B cell (primary cell): ENCODE results near the gene FSIP1. TPM values are rescaled to one million over a fixed set of nuclear protein-coding genes. Genes with fewer than 3 reads are reported as not detected.

Source experiments
- ATAC-seq: fragments of 200-7000 bp; cut with Tn5 transposase; one replicate; pipeline ENCODE4 v1.10.0; 2021; ENCODE audit warnings: low read depth, mild to moderate bottlenecking, moderate number of reproducible peaks, moderate library complexity
- CTCF ChIA-PET: fragments of 350-600 bp; sonication (Branson Sonifier 250); formaldehyde crosslinking; loops from one replicate; lab custom pipeline; 2021; ENCODE audit warnings: antibody characterized with exemption, inconsistent platforms; lab: Charles Lee
- POLR2A ChIA-PET: fragments of 350-600 bp; sonication (Branson Sonifier 250); formaldehyde crosslinking; loops from one replicate; lab custom pipeline; 2021; ENCODE audit warnings: antibody characterized with exemption; lab: Charles Lee
- DNase-seq: peaks from one replicate; pipeline ENCODE4 v3.0.0; 2013
- H2AFZ ChIP-seq: 2 replicates; pipeline ENCODE4 v1.6.1; 2012; ENCODE audit warnings: mild to moderate bottlenecking, low read depth, low read length; ENCODE audit not compliant: insufficient read depth, poor library complexity, severe bottlenecking
- H3K27ac ChIP-seq, 2 donors: 1 replicate in 1 of 2; 2 replicates in 1 of 2; pipeline ENCODE4 v1.5.1; 2012 to 2013; ENCODE audit warnings: low read length in 2 of 2, mild to moderate bottlenecking in 2 of 2, moderate library complexity in 1 of 2
- H3K27me3 ChIP-seq, 4 experiments: fragments of 200-600 bp in 1 of 4; sonication (generic) in 1 of 4; replicated peaks in 1 of 4; 1 replicate in 2 of 4; 2 replicates in 2 of 4; pipeline versions ENCODE4 v1.6.1 to v1.7.0; 2013 to 2016; ENCODE audit warnings: low read length in 3 of 4, mild to moderate bottlenecking in 2 of 4, mixed read lengths in 1 of 4, moderate library complexity in 1 of 4; ENCODE audit not compliant: insufficient read depth in 4 of 4, control insufficient read depth in 3 of 4; ENCODE audit errors: control extremely low read depth in 1 of 4
- H3K36me3 ChIP-seq, 2 experiments: replicated peaks in 1 of 2; 1 replicate in 1 of 2; 2 replicates in 1 of 2; pipeline versions ENCODE4 v1.6.1 to v1.7.1; 2013; ENCODE audit warnings: low read length in 1 of 2; ENCODE audit not compliant: insufficient read depth in 2 of 2, control insufficient read depth in 1 of 2; ENCODE audit errors: control extremely low read depth in 1 of 2, extremely low read depth in 1 of 2
- H3K4me1 ChIP-seq, 2 donors: fragments of 200-600 bp in 1 of 2; sonication (generic) in 1 of 2; 1 replicate in 1 of 2; 2 replicates in 1 of 2; pipeline versions ENCODE4 v1.5.1 to v1.6.1; 2013 to 2017; ENCODE audit warnings: low read length in 2 of 2; ENCODE audit not compliant: control insufficient read depth in 2 of 2, insufficient read depth in 2 of 2
- H3K4me2 ChIP-seq: replicated peaks from 2 replicates; pipeline ENCODE3; 2012; ENCODE audit warnings: mild to moderate bottlenecking, low read depth, low read length; ENCODE audit not compliant: poor library complexity, severe bottlenecking
- H3K4me3 ChIP-seq, 5 experiments: fragments of 200-600 bp in 1 of 5; sonication (generic) in 1 of 5; 1 replicate in 3 of 5; 2 replicates in 2 of 5; pipeline versions ENCODE4 v1.5.1 to v1.7.0; 2011 to 2016; ENCODE audit warnings: low read length in 4 of 5, mild to moderate bottlenecking in 4 of 5, low read depth in 2 of 5, control low read depth in 1 of 5, moderate library complexity in 1 of 5; ENCODE audit not compliant: insufficient read depth in 1 of 5; ENCODE audit errors: control extremely low read depth in 1 of 5, extremely low read depth in 1 of 5
- H3K79me2 ChIP-seq: fragments of 200-600 bp; sonication (generic); one replicate; pipeline ENCODE4 v1.6.0; 2016; ENCODE audit warnings: low read length; ENCODE audit not compliant: control insufficient read depth, insufficient read depth
- H3K9ac ChIP-seq: fragments of 200-600 bp; sonication (generic); 2 replicates; pipeline ENCODE4 v1.6.1; 2017; ENCODE audit warnings: mild to moderate bottlenecking, low read length, moderate library complexity
- H3K9me3 ChIP-seq, 3 donors: one replicate each; pipeline versions ENCODE4 v1.6.1 to v1.7.1; 2013; ENCODE audit warnings: low read length in 2 of 3; ENCODE audit not compliant: control insufficient read depth in 2 of 3, insufficient read depth in 1 of 3; ENCODE audit errors: control extremely low read depth in 1 of 3
- H4K20me1 ChIP-seq: 2 replicates; pipeline ENCODE4 v1.6.0; 2012; ENCODE audit warnings: mild to moderate bottlenecking, low read length; ENCODE audit not compliant: insufficient read depth, control insufficient read depth, poor library complexity, severe bottlenecking
- H3K27ac Mint-ChIP-seq: one replicate; pipeline ENCODE4 v1.8.0; 2021; ENCODE audit warnings: mixed read lengths
- H3K27me3 Mint-ChIP-seq: one replicate; pipeline ENCODE4 v1.8.0; 2021; ENCODE audit warnings: mixed read lengths
- H3K4me1 Mint-ChIP-seq: one replicate; pipeline ENCODE4 v1.8.0; 2021; ENCODE audit warnings: mixed read lengths
- H3K4me3 Mint-ChIP-seq: one replicate; pipeline ENCODE4 v1.8.0; 2021; ENCODE audit warnings: mixed read lengths
- H3K9me3 Mint-ChIP-seq: one replicate; pipeline ENCODE4 v1.8.0; 2022; ENCODE audit warnings: mixed read lengths; ENCODE audit not compliant: insufficient read depth
- EZH2 ChIP-seq: IDR thresholded peaks from 2 replicates; pipeline ENCODE4 v1.6.1; 2012; ENCODE audit warnings: borderline replicate concordance, low read depth, mild to moderate bottlenecking, moderate library complexity, low read length; ENCODE audit not compliant: insufficient read depth, poor library complexity, severe bottlenecking
- WGBS: methylation state at CpG from one replicate; pipeline ENCODE4 v1.1.5; 2013; ENCODE audit warnings: missing lambda C conversion rate; ENCODE audit not compliant: insufficient coverage; 5-methylcytosine and 5-hydroxymethylcytosine counted together
- intact Hi-C: fragments of 100-400 bp; cut with micrococcal nuclease; formaldehyde crosslinking; loops from one replicate; pipeline ENCODE4 v1.10.0; 2022
- polyA plus RNA-seq: library from polyadenylated mRNA; depleted of rRNA; stranded (reverse); fragments of >200 nt; gene quantifications from 2 replicates; pipeline ENCODE4 v1.2.3, GENCODE V29; 2012
- total RNA-seq, 2 donors: library from RNA; stranded (reverse); fragments of 120-200 nt in 1 of 2; gene quantifications; 1 replicate in 1 of 2; 2 replicates in 1 of 2; pipeline versions ENCODE4 v1.2.3 to v1.2.4, GENCODE V29; 2013 to 2022
- TF ChIP-seq, protein P1 (sequence below): fragments of 200-600 bp; IDR thresholded peaks from one replicate; pipeline ENCODE4 v1.8.0; 2022; ENCODE audit warnings: antibody characterized with exemption, mild to moderate bottlenecking

FSIP1 gene
- total and polyA plus RNA-seq, 2 donors (not counting 1 experiment from before 2014, with no cell fraction given): 0.19 to 0.49 TPM

DNA sequence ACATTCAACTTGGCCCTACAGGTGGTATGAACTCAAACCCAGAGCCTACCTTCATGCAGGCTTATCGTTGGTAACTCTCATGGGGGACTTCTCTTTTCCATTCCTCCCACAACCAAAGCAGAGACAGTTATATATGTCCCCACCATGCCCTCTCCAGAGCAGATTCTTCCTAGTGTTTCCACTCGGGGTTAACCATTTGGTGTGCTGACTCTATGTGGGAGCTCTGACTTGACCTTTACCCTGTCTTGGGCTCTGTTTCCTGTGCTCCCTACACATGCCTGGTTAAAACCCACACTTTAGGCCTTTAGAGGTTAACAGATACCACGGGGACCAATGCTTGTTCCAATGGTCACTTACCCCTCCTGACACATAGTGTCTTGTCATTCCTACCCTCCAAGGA lies 80.7 kb downstream of the FSIP1 start:
- ChIA-PET POLR2A (no interaction called here), CTCF (interaction anchor here (1.3 kb wide), 1 partner anchor 55 kb away, joined by 3 read pairs; no protein-coding TSS in a partner anchor)
- Histone ChIP-seq H3K4me3 (no peak overlapping the region), H3K27me3 (peaks cover 0 to 4% (median 0%) of the 10 kb centered on the region in 4 experiments), H4K20me1 (no peaks in the 10 kb centered on the region), H3K4me1 (no peaks in the 10 kb centered on the region), H3K9ac (no peak overlapping the region), H3K4me2 (no peak overlapping the region), H3K9me3 (no peaks in the 10 kb centered on the region), H3K27ac (no peak overlapping the region), H3K36me3 (no peaks in the 10 kb centered on the region), H2AFZ (no peak overlapping the region), H3K79me2 (no peaks in the 10 kb centered on the region)
- DNase-seq: no peak
- Mint-ChIP-seq H3K9me3 (no peaks in the 10 kb centered on the region), H3K4me1 (no peaks in the 10 kb centered on the region), H3K4me3 (no peak overlapping the region), H3K27ac (no peak overlapping the region), H3K27me3 (peaks cover 7% of the 10 kb centered on the region)
- WGBS: 81% methylated on average over 2 of the region's 3 CpGs
- TF ChIP-seq, protein P1, sequence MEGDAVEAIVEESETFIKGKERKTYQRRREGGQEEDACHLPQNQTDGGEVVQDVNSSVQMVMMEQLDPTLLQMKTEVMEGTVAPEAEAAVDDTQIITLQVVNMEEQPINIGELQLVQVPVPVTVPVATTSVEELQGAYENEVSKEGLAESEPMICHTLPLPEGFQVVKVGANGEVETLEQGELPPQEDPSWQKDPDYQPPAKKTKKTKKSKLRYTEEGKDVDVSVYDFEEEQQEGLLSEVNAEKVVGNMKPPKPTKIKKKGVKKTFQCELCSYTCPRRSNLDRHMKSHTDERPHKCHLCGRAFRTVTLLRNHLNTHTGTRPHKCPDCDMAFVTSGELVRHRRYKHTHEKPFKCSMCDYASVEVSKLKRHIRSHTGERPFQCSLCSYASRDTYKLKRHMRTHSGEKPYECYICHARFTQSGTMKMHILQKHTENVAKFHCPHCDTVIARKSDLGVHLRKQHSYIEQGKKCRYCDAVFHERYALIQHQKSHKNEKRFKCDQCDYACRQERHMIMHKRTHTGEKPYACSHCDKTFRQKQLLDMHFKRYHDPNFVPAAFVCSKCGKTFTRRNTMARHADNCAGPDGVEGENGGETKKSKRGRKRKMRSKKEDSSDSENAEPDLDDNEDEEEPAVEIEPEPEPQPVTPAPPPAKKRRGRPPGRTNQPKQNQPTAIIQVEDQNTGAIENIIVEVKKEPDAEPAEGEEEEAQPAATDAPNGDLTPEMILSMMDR: no peak
- TF ChIP-seq EZH2: no peak
- intact Hi-C loops: no loop called here
- no peak for ATAC-seq

DNA sequence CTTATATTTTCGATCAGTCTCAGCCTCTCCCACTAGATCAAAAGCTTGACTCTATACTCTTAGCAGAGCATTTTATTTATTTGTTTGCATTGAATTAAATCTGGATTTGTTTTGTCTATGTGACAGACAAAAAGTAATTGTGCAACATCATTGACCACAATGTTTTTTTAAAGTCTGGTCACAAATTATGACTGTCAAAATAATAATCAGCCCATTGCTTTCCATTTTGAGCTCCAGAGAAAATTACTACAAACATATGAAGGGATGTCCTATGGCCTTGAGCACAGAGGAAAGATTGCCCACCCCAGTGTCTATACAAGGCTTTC lies 82.3 kb downstream of the FSIP1 start:
- no peak overlapping the region for H3K9ac ChIP-seq
- no peaks in the 10 kb centered on the region for H4K20me1 ChIP-seq
- no peaks in the 10 kb centered on the region for H3K79me2 ChIP-seq
- no peaks in the 10 kb centered on the region for H3K9me3 ChIP-seq
- Mint-ChIP-seq H3K27me3 (peaks cover 7% of the 10 kb centered on the region), H3K4me1 (no peaks in the 10 kb centered on the region), H3K9me3 (no peaks in the 10 kb centered on the region), H3K4me3 (no peak overlapping the region), H3K27ac (no peak overlapping the region)
- TF ChIP-seq, protein P1: no peak
- no peak for TF ChIP-seq EZH2
- DNase-seq (no peak), ATAC-seq (no peak)
- intact Hi-C loops: no loop called here
- WGBS: no CpG with 5 or more reads among the region's 1 CpG
- H2AFZ ChIP-seq: no peak overlapping the region
- H3K36me3 ChIP-seq: no peaks in the 10 kb centered on the region
- H3K27ac ChIP-seq: no peak overlapping the region
- H3K4me2 ChIP-seq: no peak overlapping the region
- no peak overlapping the region for H3K4me3 ChIP-seq
- ChIA-PET POLR2A (no interaction called here), CTCF (interaction anchor here (1.6 kb wide), 1 partner anchor 14 kb away, joined by 6 read pairs; no protein-coding TSS in a partner anchor)
- peaks cover 0 to 4% (median 0%) of the 10 kb centered on the region in 4 experiments for H3K27me3 ChIP-seq
- no peaks in the 10 kb centered on the region for H3K4me1 ChIP-seq
